IPS-NIHi7 (cell line): ENCODE results near the gene MMP24OS.

Experiments
- DNase-seq: peaks from one replicate; pipeline ENCODE4 v3.0.0; 2012; ENCODE audit warnings: mixed read lengths; ENCODE audit errors: extremely low spot score

Gene MMP24OS

DNA sequence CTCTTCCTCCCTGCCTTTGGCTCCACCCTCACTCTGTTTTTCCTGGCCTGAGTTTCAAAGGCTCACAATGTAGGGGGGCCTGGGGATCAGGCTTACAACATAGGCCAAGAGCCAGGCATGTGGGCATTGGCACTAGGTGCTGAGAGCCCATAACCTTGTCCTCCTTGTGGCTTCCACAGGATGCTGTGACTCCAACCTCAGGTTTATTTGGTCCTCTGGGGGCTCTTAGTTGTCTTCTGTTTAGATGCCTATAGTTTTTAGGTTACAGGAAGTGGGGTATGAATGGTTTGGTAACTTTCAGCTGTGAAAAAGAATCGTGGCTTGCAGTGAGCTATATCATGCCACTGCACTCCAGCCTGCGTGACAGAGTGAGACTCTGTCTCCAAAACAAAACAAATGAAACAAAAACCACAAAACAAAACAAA lies 25.9 kb downstream of the MMP24OS start:
- DNase-seq = no peak

DNA sequence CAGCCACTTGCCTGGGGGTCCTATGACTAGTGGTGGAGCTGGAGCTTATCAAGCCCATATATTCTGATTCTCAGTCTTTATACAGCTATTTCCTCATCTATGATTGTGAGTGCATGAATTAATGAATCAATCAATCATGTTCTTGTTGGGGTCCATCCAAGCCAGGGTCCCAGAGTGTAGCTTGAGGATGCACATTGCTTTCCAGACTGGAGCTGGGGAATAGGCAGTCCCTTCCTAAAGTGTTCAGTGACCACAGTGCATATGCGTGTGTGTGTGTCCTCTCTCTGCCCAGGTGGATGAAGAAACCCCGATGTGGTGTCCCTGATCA lies 26.3 kb downstream of the MMP24OS start:
- no peak for DNase-seq

DNA sequence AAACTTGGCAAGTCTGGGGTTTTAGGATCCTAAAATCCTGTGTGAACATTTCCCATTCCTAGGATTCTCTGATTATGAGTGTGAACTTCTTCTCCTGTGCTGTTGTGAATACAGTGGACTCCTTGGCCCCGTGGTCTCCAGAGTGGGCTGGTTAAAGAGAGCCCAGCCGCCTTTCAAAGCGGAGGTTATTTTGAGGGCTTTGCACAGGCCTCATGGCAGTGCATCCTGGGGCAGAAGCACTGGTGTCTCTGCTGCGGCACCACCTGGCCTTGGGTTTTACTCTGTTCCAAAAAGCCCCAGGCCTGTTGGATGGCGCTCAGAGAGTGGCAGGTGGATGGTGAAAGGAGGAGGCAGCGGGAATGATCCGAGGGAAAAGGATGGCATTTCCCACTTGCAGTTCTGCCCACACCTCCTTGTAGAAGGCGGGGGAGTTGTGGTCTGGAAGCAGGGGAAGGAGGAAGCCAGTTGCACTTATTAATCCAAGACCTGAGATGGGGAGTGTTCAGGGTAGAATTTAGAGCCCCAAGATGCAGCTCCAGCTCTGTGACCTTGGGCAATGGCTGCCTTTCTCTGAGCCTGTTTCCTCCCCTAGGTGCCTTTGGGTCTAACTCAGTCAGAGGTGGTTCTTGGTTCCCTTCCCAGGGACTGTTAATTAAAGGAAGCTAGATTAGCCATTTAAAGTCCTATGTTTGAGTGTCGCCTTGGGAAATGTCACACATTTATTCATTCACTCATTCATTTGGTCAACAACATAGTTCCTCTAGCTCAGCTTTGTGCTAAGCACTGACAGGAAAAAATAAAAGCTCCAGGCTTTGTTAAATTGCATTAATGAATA lies 29.1 kb downstream of the MMP24OS start:
- DNase-seq = no peak

DNA sequence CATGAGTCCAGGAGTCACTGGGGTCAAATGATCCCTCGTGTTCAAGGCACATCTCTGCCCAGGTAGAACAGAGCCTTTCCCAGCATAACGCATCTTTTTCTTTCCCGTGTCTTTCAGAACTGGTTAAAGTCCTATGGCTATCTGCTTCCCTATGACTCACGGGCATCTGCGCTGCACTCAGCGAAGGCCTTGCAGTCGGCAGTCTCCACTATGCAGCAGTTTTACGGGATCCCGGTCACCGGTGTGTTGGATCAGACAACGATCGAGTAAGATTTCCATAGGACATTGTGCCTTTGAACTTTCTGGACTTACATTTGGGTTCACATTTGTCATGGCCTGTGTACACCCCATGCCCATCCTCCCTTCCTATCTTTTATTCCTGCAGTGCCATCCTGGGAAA lies 31.2 kb downstream of the MMP24OS start:
- no peak for DNase-seq

DNA sequence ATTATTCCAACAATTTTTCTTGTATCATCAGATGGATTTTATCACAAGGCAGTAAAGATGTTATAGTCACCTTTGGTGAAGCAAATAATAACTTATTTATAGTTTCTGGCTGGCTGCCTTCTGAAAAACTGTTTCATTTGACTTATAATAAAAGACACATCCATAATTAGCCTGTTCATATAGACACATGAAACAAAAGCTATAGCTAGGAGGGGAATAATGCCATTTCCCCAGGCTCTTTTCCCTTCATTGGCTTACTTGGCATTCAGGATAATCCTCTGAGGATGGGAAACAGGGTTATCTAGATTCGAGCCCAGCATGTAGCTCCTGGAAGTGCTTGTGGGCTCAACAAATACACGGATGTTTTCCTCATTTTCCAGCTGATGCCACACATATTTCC lies 33.9 kb downstream of the MMP24OS start:
- DNase-seq = no peak

DNA sequence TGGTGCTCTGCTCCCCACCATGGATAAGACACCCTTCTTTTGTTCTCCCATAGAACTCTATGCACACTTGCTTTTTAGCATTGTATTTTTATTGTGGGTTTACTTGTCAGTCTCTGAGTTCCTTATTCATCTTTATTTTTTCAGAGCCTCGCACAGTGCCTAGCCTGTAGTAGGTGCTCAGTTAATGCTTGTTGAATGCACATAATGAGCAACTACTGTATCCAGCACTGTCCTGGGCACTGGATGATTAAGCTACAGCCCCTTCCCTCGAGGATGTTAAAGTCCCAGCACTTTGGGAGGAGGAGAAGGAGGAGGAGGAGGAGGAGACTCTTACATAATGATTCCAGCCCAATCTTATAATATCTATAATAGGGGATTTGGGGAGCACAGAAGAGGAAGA lies 34.6 kb downstream of the MMP24OS start:
- DNase-seq = no peak

DNA sequence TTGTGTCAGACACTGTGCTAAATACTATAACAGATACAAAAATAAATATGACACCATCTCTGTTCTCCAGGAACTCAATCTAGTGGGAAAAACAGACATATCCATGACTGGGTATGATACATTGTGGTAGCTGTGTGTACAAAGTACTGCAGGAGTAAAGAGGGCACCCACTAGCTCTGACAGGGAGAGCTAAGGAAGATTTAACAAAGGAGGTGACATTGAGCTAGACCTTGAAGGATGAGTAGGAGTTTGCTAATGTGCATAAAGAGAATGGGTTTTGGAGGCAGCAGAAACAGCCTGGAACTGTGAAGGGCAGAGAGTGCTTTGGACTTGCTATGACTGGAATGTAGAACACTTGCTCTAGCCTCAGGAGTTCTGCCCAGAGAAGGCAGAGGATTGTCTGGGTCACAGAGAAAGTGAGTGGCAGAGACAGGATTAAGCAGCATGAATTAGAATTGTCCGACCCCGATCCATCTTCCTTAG lies 37.1 kb downstream of the MMP24OS start:
- DNase-seq = no peak

DNA sequence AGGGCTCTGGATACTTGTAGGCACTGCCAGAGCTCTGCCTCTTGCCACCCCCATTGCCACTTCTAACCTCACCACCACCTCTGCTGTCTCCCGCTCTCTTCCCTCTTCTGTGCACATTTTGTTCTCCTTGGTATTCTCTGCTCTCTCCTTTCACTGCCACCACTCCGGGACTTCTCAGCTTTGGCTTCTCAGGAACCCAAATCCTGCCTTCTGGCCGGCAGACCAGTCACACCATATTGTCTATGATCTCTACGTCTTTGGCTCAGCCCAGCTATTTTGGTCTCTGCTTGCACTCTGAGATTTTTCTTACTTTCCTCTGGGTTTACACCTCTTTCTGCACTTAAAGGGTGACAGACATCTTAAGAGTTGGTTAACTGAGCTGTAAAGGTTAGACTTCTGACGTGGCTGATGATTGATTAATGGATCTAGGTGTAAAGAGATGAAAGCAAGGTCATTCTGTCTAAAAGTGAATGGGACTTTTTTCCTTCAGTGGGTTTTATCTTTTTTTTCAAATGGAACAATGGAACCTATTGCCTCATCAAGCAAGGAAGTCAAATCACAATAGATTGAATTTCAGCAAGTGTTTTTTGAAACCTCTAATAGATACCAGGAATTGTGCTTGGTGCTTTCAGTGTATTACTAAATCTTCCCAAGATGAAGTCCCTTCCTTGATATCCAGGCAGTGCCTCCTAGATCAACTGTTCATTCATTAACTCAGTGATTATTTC lies 37.7 kb downstream of the MMP24OS start:
- no peak for DNase-seq

DNA sequence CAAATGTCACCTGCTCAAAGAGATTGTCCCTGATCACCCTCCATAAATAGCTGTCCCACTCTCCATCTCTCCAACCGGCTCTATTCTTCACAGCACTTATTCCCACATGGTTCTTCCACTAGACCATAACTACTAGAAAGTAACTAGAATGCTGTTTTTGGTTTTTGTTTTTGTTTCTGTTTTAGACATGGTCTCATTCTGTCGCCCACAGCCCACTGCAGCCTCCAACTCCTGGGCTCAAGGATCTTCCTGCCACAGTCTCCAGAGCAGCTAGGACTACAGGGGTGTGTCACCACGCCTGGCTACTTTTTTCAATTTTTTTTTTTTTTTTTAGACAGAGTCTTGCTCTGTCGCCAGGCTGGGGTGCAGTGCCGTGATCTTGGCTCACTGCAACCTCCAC lies 39.2 kb downstream of the MMP24OS start:
- no peak for DNase-seq

DNA sequence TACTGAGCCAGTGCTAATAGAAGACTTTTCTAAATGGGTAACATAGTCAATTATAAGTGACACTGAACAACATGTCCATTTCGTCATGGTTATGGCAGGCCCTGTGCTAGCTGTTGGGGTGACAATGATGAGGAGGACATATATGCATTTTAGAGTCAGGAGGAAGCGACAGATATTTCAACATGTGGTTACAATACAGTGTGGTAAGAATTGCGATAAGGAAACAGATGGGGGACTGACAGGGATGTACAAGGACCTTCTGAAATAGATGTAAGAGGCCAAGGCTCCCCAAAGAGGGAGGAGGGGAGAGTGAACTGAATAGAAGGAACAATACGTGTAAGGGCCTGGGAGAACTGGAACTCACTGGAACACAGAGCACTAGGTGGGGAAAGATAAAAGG lies 39.8 kb downstream of the MMP24OS start:
- no peak for DNase-seq

DNA sequence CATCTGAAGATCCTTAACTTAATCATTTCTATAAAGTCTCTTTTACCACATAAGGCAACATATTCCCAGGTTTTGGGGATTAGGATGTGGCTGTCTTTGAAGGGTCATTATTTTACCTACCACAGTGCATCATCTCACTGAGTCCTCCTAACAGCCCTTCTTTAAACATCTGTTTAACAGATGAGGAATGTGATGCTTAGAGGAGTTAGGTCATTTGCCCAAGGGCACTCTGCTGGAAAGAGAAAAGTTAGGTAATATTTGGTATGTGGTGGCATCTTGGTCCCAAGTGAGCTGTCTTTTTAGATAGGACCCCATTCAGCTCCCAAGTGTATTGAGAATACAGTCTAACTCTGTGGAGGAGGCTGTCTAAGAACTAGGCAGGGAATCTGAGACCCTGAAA lies 40.4 kb downstream of the MMP24OS start:
- no peak for DNase-seq

DNA sequence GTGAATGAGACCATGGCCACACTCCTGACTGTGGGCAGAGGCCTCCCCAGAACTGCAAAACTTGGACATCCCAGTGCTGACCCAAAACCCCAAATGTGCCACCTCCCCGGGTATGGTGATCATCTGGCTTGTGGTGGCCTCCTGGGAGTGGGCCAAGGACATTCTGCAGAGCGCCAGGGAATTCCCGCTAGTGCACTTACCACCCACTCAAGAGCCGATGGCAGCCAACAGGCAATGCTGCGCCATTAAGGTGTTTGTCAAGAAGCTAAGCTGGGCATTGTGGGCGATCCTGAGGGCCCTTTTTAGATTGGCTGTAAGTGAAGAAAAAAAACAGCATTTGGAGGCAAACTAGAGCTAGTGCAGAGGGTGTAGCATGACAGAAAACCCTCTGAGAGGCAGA lies 42.0 kb downstream of the MMP24OS start:
- DNase-seq = no peak

DNA sequence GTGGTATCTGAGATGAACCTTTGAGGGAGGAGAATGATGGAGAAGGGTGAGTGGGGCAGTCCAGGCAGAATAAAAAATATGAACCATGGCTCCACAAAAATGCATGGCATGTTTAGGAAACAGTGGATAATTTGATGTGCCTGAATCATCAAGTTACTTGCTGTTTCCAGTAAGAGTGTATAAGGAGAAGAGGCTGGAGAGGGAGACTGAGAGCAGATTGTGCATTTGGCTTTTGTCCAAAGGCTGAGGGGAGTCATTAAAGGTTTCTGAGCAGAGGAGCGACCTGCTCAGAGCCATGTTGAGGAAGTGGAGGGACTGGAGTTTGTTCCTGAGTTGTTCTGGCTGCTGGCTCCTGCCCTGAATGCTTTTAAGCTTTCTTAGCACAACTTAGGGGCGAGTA lies 45.3 kb downstream of the MMP24OS start:
- no peak for DNase-seq

DNA sequence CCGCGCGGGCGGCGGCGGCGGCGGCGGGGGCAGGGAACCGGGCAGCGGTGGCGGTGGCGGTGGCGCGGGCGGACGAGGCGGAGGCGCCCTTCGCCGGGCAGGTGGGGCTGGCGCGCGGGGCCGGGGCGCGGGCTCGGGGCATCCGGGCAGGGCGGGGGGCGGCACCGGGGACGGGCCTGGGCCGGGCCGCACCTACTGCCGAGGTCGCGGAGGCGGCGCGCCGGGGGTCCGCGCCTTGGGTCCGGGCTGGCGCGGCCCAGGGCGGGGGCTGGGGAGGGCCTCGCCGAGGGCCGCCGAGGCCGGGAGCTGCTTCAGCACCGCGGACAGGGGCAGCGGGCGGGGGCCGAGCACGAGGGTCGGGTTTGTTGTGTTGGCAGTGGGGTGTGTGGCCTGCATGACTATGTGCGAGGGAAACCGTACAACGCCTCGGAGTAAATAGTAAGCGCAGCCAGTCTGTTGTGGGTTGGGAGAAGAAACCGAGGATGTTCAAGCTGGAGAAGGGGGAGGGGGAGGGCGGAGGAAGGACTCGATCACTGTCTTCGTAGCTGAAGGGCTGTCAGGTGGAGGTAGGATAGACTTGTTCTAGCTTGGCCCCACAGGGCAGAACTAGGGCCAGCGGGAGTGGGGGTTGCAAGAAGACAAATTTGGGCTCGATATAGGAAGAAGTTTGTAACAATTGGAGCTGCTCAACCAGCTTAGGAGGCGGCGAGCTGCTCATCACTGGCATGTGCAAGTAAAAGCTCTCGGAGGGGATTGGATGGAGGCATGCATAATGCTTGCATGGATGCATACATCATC lies 50.8 kb downstream of the MMP24OS start:
- peak; percentile 87 for DNase-seq
